HG03565 (cell line): ENCODE data around the gene INSIG1.

ENCODE experiments used
- ATAC-seq: cut with Tn5 transposase; IDR thresholded peaks from one replicate; pipeline ENCODE4 v1.9.1; 2021; ENCODE audit warnings: mild to moderate bottlenecking, moderate library complexity; ENCODE audit not compliant: unreplicated experiment

Gene INSIG1

DNA sequence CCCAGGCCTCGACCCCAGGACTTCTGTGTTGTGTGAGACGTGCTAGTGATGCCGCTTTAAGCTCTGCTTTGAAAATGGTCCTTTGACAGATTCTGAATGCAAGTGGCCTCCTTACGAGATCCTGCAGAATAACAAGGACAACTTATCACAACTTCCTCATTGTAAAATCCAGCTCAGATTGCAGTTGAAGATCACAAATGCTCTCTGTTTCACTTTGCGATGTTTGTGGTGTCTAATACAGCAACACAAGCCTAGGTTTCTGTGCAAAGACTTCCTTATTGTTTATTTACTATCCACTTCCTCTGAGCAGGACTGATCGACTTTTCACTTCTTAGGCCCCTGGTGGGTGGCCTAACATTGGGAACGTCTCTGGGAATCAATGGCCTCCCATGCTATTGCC, 31.7 kb upstream of the INSIG1 start:
- ATAC-seq = no peak

- ATAC-seq = no peak
Observed at GRCh38 chr7:155266440-155266839, 31.2 kb upstream of the INSIG1 start.

DNA sequence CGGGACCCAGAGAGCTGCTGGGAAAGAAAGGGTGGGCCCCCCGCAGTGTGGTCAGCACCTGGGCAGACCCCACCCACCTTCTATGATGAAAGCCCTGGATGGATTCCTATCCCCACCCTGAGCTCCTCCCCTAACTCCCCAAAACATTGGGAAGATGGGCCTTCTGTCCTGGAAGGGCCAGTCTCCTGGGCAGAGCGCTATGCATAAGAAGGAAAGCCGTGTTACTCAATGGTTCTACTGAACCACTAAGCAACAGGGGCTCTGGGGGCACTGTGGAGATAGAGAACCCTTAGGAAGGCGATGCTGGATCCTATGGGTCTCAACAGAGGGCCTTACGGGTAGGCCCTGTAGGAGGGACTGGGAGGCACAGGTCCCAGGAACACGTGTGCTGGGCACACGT, 30.7 kb upstream of the INSIG1 start:
- ATAC-seq = no peak

- no peak for ATAC-seq
Observed at GRCh38 chr7:155267436-155267835, 30.2 kb upstream of the INSIG1 start.

- ATAC-seq = no peak
Observed at GRCh38 chr7:155268211-155268610, 29.5 kb upstream of the INSIG1 start.

DNA sequence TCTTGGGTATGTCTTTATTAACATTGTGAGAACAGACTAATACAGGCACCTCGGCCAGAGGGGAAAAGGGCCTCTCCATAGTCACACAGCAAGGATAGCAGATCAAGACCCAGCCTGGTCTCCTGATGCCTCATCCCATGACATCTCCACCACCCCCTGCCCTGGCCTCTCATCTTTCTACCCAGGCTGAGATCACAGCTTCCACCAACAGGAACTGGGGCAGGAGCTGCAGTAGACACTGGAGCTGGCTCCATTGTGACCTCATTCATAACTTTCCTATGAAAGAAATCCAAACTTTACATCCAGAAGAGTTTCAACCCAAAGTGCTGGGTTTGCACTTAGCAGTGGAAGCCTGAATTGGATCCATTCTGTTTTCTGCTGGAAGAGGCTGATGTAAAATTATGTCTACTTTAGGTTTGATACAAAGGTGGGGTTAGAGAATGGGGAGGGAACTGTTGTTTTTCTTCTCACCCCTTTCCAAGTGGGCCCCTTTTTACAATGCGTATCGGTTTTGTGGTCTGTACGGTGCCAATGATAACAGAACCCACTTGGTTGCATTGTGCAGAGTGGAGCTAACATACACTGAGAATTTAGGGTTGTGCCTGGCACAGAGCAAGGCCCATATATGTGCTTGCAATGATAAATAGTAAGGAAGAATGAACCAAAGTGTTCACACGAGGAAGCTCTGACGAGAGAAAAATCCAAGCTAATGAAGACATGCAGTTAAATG, 28.6 kb upstream of the INSIG1 start:
- ATAC-seq = no peak

- no peak for ATAC-seq
Observed at GRCh38 chr7:155269766-155270585, 27.7 kb upstream of the INSIG1 start.

DNA sequence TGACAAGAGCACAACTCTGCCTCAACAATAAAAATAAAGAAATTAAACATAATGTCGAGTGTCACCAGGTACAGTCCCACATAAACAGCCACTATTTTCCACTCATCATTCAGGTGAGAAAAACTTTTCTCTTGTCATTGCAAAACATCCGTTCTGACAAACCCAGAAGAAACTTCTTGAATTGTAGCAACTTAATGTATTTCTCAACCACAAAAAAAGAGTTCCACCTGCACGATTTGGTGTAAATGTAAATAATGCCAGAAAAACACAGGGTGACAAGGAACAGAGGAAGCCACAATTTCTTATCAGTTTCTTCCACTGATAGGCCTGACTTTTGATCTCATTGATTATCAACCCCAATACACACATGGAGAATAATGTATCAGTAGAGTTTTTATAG, 26.8 kb upstream of the INSIG1 start:
- ATAC-seq = no peak

GRCh38 chr7:155274633-155275355, 22.9 kb upstream of the INSIG1 start:
- ATAC-seq = no peak

- ATAC-seq = no peak
Observed at GRCh38 chr7:155276042-155276799, 21.5 kb upstream of the INSIG1 start.

DNA sequence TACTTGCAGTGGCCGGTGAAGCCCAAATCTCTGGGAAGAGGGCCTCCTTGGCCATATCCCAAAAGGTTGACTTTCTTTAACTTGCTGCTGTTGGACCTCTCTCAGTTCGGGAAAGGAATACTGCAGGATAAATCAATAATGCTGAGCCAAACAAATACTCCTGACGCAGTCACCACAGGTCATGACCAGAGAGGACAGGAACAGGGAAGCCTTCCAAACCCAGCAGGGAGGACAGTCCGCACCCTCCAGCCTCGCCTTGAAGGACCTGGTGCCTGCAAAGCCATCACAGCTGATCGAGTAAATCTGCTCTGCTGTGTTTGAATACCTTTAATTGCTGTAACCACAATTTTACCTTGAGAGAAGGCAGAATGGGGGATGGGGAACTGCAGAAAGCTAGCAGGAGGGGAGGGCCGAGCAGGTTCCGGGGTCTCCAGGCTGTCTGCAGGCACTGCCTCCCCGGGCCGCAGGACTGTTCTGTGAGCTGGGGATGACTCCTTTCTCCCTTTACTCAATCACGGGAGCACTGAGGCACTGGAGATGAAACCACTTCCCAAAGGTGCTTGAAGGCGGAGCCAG, 20.8 kb upstream of the INSIG1 start:
- ATAC-seq = no peak

DNA sequence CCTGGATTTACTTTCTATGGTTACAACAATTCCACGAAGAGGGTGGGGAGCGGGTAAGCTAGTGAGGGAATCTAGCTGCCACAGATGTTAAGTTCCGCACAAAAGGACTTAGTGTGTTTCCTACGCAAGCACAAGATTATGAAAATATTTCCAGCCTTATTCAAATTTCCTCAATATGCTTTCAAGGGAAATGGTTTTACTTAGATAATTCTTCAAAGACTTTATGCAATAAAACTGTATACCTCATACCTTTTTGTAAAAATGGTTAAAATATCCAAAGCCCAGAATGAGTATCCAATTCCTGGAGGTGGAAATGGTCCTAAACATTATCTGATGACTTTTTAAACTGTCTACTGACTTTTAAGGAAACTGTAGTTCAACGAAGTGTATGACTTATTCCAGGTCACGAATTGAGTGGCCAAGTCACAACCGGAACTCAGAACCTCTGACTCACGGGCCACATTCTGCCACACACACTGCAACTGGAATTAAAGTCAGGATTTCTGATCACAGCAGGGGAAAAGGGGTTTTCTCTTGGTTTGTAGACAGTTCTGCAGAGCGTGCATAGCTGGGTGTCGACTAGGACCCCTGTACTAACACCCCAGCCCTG, 20.2 kb upstream of the INSIG1 start:
- ATAC-seq = no peak

DNA sequence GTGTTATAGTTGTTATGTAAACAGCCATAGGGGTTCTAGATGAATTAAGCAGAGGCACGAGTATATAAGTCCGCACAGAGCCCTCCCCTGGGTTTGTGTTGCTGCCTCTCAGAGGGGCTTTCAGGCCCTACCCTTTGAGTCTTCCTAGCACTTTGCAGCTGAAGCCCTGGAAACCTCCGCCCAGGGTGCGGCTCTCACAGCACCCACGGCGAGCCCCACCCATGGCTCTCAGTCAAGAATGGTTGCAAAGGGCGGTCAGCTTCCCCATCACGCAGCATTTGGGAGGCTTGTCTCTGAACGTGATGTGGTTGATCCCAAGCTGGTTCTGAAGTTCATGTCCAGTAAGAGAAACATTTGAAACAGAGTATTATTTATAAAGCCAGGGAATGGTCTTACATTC, 18.8 kb upstream of the INSIG1 start:
- ATAC-seq = no peak

- no peak for ATAC-seq
Observed at GRCh38 chr7:155279787-155280445, 17.8 kb upstream of the INSIG1 start.

DNA sequence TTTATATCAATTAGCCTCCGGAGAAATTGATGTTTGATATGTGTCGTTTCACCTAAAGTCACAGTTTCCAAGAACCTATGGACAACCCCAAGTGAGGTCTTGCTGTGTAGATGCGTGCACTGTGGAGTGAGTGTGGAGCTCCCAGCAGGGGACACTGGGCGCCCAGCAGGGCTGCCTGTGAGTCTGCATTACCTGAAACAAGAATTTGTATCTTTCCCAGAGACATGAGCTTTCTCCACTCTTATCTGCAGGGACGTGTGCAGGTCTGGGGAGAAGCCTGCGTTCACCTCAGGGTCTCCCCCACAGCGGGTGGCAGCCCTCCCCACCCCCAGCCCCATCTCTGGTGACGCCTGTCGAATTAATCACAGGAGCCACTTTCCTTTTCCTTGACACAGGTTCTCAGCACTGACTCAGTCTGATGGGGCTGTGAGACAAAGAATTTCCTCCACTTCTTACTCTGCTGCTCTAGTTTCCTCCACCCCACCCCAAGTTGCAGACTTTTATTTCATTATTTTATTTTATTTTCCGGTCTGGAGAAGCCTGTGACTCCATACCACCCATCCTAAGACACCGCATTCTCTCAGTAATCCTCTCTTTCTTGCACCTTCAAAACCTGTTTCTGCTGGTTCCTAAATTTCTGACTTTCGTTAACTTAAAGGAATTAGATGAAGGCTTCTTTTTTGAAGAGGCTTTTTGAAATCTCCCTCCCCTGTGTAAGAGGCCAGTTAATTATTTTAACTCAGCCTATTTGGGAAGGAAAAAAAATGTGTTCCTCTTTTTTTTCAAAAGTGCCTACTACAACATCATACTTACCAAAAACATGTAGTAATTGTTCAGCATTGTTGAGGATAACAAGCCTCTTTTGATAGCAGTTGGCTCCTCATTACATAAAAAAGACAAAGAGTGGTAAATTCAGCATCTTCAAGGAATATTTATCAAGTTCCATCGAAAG, 17.0 kb upstream of the INSIG1 start:
- ATAC-seq = no peak

DNA sequence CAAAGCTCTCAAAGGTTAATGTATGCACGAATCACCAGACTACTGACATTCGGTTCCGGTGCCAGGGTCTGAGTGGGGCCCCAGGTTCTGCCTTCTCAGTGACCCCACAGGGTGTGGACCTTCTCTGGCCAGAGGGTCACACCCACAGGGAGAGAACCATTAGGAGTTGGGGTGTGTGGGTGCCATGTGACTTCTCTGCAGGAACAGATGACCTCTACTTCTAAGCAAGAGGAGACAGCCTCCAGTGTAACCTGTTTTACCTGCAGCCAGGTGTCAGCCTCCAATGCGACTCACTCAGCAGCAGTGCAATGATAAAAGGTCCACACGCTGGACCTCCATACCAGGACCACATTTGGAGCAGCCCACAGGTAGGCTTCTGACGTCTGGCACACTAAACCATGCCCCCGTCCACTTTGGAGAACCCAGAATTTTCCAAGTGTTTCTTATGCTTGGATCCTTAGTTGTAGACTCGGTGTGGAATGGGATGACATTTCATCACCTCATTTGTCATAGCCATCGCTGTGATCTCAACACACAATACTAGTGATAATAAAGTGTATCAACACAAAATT, 16.2 kb upstream of the INSIG1 start:
- ATAC-seq = no peak

DNA sequence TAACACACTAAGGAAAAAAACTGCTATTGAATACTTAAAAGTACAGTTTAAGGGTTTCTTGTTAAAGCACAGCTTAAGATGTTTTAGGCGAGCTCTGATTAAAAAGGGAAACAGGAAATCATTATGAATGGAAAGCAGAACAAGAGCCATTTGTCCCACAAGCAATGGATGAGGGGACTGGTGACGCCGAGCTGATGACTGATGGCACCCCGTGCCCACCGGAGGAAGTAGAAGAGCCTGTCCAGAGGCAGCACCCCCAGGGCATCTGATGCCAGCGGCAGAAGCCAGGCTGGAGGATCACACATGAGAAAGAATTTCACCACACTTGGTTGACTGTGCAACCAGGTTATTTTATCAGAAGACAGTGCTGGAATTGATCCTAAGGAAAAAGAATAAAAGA, 15.0 kb upstream of the INSIG1 start:
- ATAC-seq = no peak

GRCh38 chr7:155283565-155284194, 14.0 kb upstream of the INSIG1 start:
- peak; percentile 89 for ATAC-seq
